Sciatic nerve (tissue), 2 donors: ENCODE data around the gene TREX2. TPM values are rescaled to one million over a fixed set of nuclear protein-coding genes. Genes with fewer than 3 reads are reported as not detected.
A peak's percentile ranks its signal among the peaks of the same experiment; 100 is the strongest.

Experiments used
- ATAC-seq: fragments of 200-7000 bp; cut with Tn5 transposase; one replicate; pipeline ENCODE4 v1.9.1; 2020; ENCODE audit warnings: mild to moderate bottlenecking, moderate library complexity
- DNase-seq: peaks from one replicate; pipeline ENCODE4 v3.0.0-alpha.2; 2020; ENCODE audit warnings: low spot score
- intact Hi-C: fragments of 100-400 bp; cut with DNase I; formaldehyde crosslinking; loops from one replicate; pipeline ENCODE4 v1.14.2; 2022
- total RNA-seq: library from RNA; stranded (reverse); fragmentation: NEBNext Ultra II Directional; extraction: Animal tissue kit (Norgen Biotek cat#: 25700); gene quantifications from one replicate; pipeline ENCODE4 v1.2.1, GENCODE V29; 2021
- donor health status: DM: no; HTN: no; CAD: no.
- donor health status: DM: no; HTN: no; CAD: no.

The TREX2 gene
- total RNA-seq, 1 donor from 2014 or later, result 1.7 TPM

DNA sequence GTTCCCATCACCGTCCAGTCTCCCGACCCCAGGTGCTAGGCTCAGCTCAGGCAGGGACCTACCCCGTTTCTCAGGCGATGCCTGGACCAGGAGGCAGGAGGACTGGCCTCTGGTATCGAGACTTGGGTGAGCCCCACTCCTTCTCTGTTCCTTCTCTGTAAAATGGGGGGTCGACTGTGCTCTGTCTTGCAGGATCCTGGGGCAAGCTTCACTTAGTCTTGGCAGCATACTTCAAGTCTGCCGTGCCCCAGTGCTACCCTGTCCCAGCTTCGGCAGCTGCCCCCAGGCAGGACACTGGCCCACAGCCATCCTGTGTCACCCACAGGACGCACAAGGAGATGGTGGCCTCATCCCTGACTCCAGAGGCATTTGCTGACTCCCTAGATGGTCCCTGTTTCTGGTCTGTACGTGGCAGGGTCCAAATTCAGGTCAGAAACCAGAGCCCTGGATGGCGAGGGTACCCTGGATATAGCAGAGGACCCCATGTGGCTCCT is 31.6 kb upstream of the TREX2 start:
- no peak for DNase-seq

DNA sequence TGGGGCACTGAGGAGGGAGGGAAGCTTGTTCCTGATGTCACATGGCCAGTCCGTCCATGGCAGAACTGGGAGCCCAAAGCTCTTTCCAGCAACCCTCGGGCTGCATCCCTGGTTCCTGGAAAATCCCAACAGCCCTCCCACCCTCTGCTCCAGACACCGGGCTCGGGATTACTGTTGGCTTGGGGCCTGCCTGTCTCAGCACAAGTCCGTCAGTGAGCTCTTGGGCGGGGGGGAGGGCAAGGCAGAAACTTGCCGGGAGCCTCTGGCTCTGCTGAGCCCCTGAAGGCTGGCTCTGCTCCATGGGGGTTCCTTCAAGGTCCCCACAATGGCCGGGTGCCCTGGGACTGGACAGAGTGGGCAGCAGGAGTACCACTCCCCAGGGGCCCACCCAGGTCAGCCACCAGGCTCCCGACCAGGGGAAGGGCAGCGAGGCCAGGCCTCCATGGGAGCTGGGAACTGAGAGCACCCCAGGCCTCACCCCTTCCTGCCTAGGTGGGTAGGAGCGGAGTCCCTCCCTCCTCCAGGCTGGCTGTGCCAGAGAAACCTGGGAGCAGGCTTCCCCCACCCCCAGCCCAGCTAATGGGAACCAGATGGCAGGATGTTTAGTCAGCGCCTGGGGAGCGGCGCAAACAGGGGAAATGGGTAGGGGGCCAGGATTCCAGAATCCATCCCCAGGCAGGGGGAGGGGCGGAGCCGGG is 31.0 kb upstream of the TREX2 start:
- ATAC-seq (peak; percentile 57), DNase-seq (no peak)
- intact Hi-C loops, result no loop called here

More for the DNA sequence above, 31.6 kb upstream of the TREX2 start:
- ATAC-seq, result no peak
- intact Hi-C loops, result no loop called here

DNA sequence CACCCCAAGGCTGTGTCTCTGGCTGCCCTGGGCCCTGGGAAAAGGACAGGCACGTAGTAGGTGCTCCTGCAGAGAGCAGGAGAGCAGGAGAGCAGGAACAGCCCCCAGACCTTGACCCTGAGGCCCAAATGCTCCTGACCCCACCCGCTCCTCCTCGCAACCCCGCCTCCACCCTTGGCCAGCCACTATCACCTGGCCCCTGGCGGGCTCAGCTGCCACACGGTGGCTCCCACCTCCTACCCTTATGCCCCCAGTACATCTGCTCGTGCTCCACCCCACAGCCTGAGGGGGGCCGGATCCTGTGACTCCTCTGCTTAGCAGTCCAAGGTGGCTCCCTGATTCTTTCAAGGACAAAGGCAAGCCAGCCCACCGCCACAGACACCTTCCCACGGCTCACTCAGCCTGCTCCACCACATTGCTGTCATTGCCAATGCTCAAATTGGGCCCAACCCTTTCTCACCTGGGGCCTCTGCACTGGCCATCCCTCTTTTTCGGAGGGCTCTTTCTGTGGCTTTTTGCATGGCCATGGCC is 30.0 kb upstream of the TREX2 start:
- intact Hi-C loops, result no loop called here

DNA sequence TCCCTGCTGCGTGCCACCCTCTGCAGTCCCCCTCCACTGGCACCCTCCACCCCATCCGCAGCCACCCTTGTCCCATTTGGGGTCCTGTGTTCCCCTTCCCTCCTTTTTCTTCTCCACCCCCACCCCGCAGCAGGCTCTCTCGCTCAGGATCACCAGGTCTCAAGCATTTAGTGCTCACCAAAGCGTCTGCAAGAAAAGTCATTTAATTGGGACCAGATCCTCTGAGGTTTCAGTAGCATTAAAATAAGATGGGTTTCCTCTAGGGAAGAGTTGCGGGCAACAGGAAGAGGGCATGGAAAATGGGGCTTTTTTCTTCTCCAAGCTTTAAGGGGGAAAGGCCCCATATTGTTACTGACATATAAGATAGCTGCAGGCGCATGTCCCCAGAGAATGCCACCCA is 29.4 kb upstream of the TREX2 start:
- ATAC-seq (no peak), DNase-seq (no peak)
- intact Hi-C loops, result no loop called here

More for the DNA sequence above, 30.0 kb upstream of the TREX2 start:
- no peak for ATAC-seq
- no peak for DNase-seq

DNA sequence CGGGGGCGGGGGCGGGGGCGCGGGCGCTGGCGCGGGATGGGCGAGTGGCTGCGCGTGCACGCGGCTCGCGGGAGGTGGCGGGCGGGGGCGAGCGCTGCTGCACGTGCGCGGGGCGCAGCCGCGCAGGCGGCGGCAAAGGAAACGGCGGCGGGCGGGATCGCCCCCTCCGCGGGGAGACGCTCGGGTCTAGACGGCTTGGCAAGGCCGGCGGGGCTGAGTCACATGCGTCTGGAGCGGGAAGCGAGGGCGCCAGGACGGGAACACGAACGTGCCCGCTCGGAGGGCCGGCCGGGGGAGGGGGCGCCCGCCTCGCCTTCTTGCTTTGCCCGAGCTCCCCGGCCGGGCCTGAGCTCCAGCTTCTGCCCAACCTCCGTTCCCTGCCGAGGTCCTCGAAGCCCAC is 28.9 kb upstream of the TREX2 start:
- DNase-seq, result peak; percentile 85
- ATAC-seq, result no peak
- intact Hi-C loops, result loop anchor here (5.0 kb wide), 1 partner anchor 33 kb away; no protein-coding TSS in a partner anchor

DNA sequence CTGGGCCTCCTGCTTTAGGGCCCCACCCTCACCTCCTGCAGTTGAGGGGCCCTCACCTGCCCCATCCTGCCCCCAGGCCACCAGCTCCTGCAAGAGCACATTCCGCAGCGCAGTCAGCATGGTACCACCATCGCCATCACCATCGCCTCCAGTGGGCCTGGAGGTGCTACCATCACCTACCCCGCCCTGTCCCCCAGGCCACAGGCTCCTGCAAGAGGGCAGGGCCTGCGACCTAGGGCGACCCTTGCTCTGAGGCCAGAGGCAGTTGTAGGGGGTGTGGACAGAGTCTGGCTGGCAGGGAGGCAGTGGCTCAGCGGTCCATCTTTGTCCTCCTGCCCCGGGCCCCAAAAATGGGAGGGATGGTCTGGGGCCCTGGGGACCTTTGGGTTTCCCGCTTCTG is 28.4 kb upstream of the TREX2 start:
- DNase-seq, result no peak
- intact Hi-C loops, result loop anchor here (5.0 kb wide), 1 partner anchor 33 kb away; no protein-coding TSS in a partner anchor
- no peak for ATAC-seq

DNA sequence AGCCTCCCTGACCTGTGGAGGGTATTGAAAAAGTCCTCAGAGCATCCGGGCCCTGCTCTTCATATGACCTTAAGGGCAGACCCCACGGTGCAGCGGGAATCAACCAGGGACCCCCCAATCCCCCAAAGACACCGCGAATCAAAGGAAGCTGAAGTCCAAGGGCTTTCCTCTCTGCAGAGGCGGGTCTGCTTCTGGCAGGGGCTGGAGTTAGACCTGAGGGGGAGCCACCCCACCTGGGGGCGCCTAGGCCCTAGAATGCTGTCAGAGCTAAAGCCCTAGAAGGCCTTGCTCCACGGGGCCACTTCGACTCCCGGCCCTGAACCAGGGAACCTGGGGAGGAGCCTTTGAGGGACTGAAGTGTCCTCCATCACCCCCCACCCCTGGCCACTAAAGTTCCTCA is 27.3 kb upstream of the TREX2 start:
- intact Hi-C loops, result loop anchor here (5.0 kb wide), 1 partner anchor 34 kb away; no protein-coding TSS in a partner anchor
- ATAC-seq (no peak), DNase-seq (no peak)

DNA sequence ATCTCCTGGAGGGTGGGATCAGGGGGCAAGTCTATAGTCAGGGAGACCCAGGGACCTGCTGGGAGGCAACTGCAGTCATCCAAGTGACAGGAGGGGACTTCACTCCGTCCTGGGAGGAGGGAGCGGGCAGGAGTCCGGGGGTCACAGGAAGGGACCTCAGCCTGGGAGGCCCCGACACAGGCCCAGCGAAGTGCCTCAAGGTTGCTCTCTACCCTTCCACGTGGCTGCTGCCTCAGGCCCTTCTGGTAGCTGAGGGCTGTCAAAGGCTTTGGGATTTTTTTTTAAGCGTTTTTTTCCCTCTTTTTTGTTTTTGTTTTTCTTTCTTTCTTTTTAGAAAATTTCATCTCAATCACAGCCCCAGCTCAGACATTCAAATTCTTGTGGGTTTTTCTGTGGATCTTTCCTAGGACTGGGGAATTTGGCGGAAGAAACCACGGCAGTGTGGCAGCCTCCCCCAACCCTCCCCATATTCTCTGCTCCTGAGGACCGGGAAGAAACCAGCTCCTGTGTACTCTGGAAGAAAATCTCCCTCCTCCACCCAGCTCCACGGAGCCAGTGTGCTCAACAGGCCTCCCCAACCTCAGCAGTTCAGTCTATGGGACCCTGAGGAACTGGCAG is 25.9 kb upstream of the TREX2 start:
- intact Hi-C loops, result loop anchor here (5.0 kb wide), 1 partner anchor 36 kb away; no protein-coding TSS in a partner anchor
- ATAC-seq (no peak), DNase-seq (no peak)

DNA sequence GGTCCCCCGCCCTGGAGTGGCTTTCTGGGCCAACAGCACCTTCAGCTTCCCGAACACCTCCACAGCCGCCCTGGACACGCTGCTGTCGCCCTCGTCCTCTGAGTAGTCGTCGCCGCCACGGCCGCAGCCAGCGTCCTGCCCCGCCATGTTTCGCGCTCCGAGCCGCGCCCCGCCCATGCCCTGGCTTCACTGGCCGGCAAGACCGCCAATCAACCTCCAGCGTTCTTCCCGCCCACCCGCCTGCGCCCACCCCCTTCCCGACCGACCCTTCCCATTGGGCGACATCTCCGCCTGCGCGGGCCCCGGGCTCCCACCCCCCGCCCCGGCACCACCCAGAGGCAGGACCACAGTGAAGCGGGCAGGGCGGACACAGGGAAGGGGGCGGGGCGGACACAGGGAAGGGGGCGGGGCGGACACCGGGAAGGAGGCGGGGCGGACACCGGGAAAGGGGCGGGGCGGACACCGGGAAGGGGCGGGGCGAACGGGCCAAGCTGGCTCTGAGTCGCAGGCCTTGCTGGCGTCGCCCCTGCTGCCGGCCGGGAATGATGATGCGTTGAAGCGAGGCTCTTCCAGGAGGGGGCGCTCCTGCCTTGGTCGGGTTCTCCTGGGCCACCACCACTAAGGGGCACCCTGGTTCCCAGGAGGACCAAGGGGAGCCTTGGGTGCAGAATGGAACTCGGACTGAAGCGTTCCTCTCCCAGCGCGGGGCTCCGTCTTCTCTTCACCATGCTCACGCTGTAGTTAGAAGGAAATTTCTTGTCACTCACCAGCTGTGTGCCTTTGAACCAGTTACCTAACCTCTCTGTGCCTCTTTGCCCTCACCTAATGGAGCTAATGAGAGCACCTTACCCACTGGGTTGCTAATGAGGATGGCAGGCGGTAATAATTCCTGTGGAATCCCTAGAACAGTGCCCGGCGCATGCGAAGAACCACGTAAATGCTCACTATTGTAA is 24.8 kb upstream of the TREX2 start, which contains the start of gene HAUS7:
Gene HAUS7, minus strand, starts transcription at position 166 of the 953 bp plus-strand sequence. Its CDS starts 19 bp downstream, at position 147.
- ATAC-seq, result peak; percentile 91
- intact Hi-C loops, result loop anchor here (5.0 kb wide), 1 partner anchor 37 kb away; no protein-coding TSS in a partner anchor
- DNase-seq, result peak; percentile 94

DNA sequence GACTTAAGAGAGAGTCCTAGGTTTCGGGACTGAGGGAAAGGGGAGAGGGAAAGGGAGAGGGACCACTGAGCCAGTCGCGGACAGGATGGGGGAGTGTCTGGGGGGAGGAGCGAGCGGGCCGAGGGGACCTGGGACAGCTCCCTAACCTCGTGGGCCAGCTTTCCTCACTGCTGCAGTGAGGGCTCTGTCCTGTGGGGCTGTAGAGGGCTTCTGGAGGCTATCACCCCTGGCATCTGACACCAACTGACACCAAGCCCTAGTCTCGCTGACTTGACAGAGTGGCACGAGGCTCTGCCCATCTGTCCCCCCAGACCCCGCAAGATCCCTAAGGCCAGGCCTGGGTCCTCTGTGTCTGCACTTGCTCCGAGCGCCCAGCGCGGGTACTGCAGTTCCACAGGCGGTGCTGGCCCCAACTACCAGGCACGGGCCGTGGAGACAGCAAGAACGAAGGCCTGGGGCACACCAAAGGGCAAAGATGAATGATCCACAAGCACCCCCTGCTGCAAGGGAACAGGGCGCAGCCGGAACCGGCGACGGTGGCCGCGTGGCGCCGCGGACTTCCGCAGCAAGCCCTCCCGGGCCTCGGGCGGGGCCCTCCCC is 24.1 kb upstream of the TREX2 start:
- no peak for DNase-seq
- ATAC-seq, result no peak
- intact Hi-C loops, result loop anchor here (5.0 kb wide), 1 partner anchor 37 kb away; no protein-coding TSS in a partner anchor

DNA sequence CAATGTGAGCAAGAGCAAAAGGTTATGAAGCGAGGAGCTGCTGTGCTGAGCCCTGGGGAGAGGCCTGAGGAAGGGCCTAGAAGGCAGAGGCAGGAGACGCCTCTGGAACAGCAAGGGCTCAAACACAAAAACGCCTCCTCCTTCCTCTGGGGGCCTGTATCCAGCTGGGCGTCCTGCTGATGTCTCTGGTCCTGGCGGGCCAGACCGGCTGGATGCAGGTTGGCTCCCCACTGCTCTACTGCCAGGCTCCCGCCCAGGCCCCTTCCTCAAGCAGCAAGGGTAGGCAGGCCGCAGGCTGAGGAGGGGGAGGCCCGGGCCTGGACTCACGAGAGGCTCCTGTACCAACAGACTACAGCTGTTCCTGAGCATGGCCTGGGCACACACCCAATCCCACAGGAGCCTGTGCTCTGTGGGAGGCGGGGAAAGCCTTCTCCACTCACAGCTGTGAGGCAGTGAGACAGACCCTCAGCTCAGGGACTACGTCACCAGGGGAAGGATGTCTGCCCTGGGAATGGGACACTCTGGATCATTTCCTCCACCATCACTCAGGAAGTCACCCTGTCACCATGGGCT is 22.2 kb upstream of the TREX2 start:
- intact Hi-C loops, result no loop called here
- no peak for DNase-seq
- no peak for ATAC-seq

DNA sequence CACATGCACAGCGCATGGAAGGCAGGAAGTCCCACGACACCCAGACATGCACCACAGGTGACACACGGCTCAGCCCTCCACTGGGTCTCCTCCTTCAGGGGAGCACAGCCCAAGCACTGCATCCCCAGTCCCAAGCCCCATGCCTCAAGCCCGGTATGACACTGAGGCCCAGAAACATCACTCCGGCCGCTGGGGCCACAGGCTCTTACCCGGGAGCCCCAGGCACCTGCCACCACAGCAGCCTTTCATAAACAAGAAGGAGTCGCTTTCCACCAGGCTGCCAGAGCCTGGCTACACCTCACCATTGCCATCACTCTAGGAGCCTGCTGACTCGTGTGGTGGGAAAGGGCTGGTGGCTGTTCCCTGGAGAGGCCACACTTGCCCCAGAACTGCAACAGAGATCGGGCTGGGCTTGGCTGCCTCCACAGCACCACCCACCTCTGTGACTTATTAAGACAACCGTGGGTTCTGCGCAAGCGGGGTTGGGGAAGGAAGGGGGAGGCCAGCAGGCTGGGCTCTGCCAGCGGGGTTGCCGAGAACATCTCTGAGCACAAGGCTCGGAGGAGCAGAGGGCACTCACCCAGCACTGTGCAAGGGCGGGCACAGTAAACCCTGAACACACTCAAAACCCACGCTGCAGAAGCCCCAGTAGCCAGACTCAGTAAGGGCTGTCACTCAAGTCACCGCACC is 20.0 kb upstream of the TREX2 start:
- ATAC-seq (no peak), DNase-seq (no peak)
- intact Hi-C loops, result no loop called here

DNA sequence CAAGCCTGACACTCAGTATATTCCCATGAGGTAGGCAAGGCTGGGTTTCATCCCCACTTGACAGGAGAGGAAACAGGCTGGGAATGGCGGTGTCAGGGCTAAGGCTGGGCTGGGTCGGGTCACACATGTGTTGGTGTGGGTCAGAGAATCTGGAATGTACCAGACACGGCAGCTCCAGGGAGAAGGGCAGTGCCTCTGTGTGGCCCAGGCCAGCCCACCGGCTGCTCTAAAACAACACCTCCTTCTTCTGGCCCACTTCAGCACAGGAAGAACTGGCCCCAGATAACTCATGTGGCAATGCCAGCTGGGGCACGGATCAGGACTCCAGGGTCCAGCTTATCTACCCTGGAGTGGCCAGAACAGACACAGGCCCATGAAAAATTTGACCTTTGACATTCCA is 18.3 kb upstream of the TREX2 start:
- ATAC-seq (no peak), DNase-seq (no peak)
- intact Hi-C loops, result no loop called here

DNA sequence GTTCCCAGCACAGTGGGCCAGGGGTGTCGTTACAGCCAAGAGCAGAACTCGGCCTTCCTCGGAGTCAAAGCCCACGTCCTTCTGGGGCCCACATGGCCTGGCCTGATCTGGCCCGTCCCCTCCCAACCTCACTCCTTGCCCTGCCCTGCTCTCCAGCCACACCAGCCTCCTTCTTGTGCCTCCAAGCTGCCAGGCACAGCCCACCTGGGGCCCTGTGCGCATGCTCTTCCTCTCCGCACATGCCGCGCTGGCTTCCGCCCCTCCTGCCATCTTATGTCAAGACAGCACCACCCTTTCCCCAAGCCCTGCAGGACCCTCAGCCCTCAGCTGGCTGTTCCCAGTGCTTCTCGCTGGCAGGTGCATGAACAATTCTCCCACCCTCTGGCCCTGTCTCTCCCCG is 17.7 kb upstream of the TREX2 start:
- no peak for DNase-seq
- intact Hi-C loops, result no loop called here

DNA sequence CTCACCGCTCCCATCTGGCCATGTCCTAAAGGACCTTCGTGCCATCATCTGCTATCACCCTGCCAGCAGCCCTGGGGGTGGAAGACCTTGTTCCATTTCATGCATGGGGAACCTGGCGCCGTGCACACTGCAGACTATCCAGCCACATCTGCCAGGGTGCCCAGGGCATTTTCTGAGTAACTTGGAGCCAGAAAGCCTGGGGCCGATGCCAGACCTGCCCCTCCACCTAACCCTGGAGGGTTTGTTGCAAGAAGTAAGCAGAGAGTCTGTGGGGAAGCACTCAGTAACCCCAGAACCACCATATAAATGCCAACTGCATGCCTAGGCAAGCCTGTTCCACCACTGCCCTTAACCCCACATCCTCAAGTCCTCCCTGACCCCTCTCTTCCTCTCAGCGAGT is 17.2 kb upstream of the TREX2 start:
- no peak for ATAC-seq
- no peak for DNase-seq
- intact Hi-C loops, result no loop called here

More for the DNA sequence above, 17.7 kb upstream of the TREX2 start:
- ATAC-seq, result no peak

DNA sequence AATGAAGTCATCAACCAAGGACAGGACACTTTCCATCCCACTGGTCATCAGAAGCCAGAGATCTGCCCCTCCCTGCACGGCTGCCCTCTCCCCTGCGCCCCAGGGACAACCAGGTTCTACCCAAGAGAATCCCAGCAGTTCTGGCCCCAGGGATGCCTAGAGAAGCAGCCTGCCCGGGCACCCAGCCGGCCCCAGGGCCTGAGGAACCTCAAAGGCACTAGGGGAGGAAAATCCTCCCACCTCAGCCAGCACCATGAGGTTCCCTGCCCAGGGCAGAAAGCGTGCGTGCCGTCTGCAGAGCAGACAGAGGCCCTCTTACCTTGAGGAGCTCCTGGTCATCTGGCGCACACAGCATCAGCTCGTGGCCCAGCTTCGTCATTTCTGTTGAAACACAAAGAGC is 16.4 kb upstream of the TREX2 start:
- no peak for DNase-seq
- intact Hi-C loops, result no loop called here
- ATAC-seq, result no peak

DNA sequence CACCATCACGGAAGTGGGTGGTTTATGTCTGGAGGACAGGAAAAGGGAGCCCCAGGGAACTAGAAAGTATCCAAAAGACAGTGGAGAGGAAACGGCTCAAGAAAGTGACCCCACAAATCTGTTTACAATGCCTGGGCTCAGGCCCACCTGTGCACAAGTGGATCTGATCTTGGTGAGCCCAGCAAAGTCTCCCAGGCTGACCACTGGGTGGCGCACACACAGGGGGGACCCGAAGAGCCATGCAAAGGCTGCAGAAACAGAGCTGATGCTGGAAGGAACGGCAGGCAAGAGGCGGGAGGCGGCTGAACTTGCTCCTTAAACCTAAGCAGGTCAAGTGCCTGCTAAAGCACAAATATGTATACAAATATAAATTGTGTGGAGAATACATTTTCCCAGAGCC is 15.0 kb upstream of the TREX2 start:
- DNase-seq (peak; percentile 77), ATAC-seq (peak; percentile 60)
- intact Hi-C loops, result no loop called here

DNA sequence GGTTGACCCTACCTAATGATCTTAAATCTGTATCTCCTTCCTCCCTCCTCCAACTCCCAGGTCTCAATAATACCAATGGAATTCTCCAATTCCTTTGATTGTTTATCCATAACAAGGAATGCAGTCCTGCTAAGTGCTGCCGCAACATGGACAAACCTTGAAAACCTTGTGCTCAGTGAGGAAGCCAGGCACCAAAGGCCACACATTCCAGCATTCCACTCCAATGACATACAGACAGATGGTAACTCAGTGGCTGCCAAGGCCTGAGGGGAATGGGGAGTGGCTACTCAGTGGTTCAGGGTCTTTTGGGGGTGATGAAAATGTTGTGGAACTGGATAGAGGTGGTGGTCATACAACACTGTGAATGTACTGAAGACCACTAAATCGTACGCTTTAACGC is 14.1 kb upstream of the TREX2 start:
- intact Hi-C loops, result no loop called here
- ATAC-seq, result no peak

More for the DNA sequence above, 14.1 kb upstream of the TREX2 start:
- no peak for DNase-seq
